BE2C (cell line): ENCODE data around the gene FADS6.

ENCODE experiments used
- DNase-seq: peaks from one replicate; pipeline ENCODE4 v3.0.0-alpha.2; 2020
- H3K27me3 ChIP-seq: fragments of 250-450 bp; sonication (Bioruptor Pico); 2 replicates; pipeline ENCODE4 v1.5.1; 2020; ENCODE audit warnings: mild to moderate bottlenecking
- H3K36me3 ChIP-seq: fragments of 250-450 bp; sonication (Bioruptor Pico); 2 replicates; pipeline ENCODE4 v1.5.1; 2020; ENCODE audit warnings: mild to moderate bottlenecking
- H3K4me1 ChIP-seq: fragments of 250-450 bp; sonication (Bioruptor Pico); 2 replicates; pipeline ENCODE4 v1.5.1; 2020
- H3K4me3 ChIP-seq: 2 replicates; pipeline ENCODE4 v1.5.1; 2011; ENCODE audit warnings: low read depth, low read length
- H3K9me3 ChIP-seq: fragments of 250-450 bp; sonication (Bioruptor Pico); 2 replicates; pipeline ENCODE4 v1.5.1; 2020
- CTCF ChIP-seq: IDR thresholded peaks from 2 replicates; pipeline ENCODE4 v1.5.1; 2012; ENCODE audit warnings: mild to moderate bottlenecking, low read depth, low read length

FADS6 gene

GRCh38 chr17:74936470-74936799 lies 43.0 kb upstream of the FADS6 start:
- H3K36me3 ChIP-seq = no peaks in the 10 kb centered on the region
- no peaks in the 10 kb centered on the region for H3K9me3 ChIP-seq
- peaks cover 54% of the 10 kb centered on the region for H3K27me3 ChIP-seq
- TF ChIP-seq CTCF = no peak
- no peak overlapping the region for H3K4me3 ChIP-seq
- H3K4me1 ChIP-seq = no peaks in the 10 kb centered on the region
- no peak for DNase-seq

GRCh38 chr17:74935585-74936469 lies 42.4 kb upstream of the FADS6 start, which contains the start of gene OTOP3:
TSS of gene OTOP3 (plus strand) at chr17:74935898. CDS start at chr17:74935922, 24 bp downstream.
- H3K4me3 ChIP-seq = no peak within 1 kb of the TSS
- peaks cover 48% of the 10 kb centered on the region for H3K27me3 ChIP-seq
- no peaks in the 10 kb centered on the region for H3K4me1 ChIP-seq
- TF ChIP-seq CTCF = no peak
- no peak for DNase-seq
- no peaks in the 10 kb centered on the region for H3K9me3 ChIP-seq
- no peaks in the 10 kb centered on the region for H3K36me3 ChIP-seq

- Histone ChIP-seq H3K27me3 (peaks cover 43% of the 10 kb centered on the region), H3K4me1 (no peaks in the 10 kb centered on the region), H3K4me3 (no peak overlapping the region), H3K9me3 (no peaks in the 10 kb centered on the region), H3K36me3 (no peaks in the 10 kb centered on the region)
- no peak for DNase-seq
- TF ChIP-seq CTCF = no peak
These were observed 41.6 kb upstream of the FADS6 start for GRCh38 chr17:74935048-74935447.

- H3K36me3 ChIP-seq = no peaks in the 10 kb centered on the region
- no peak for DNase-seq
- no peak overlapping the region for H3K4me3 ChIP-seq
- no peaks in the 10 kb centered on the region for H3K9me3 ChIP-seq
- H3K4me1 ChIP-seq = no peaks in the 10 kb centered on the region
- no peak for TF ChIP-seq CTCF
- H3K27me3 ChIP-seq = peaks cover 33% of the 10 kb centered on the region
These were observed 37.2 kb upstream of the FADS6 start for GRCh38 chr17:74930535-74931036.

GRCh38 chr17:74928786-74929185 lies 35.4 kb upstream of the FADS6 start:
- Histone ChIP-seq H3K4me1 (no peaks in the 10 kb centered on the region), H3K27me3 (peaks cover 38% of the 10 kb centered on the region), H3K36me3 (no peaks in the 10 kb centered on the region), H3K4me3 (no peak overlapping the region), H3K9me3 (no peaks in the 10 kb centered on the region)
- no peak for TF ChIP-seq CTCF
- no peak for DNase-seq

GRCh38 chr17:74925242-74925641 lies 31.8 kb upstream of the FADS6 start:
- Histone ChIP-seq H3K4me1 (no peaks in the 10 kb centered on the region), H3K27me3 (peaks cover 52% of the 10 kb centered on the region)

More at GRCh38 chr17:74925242-74925641, 31.8 kb upstream of the FADS6 start:
- no peak for DNase-seq
- Histone ChIP-seq H3K36me3 (no peaks in the 10 kb centered on the region), H3K4me3 (no peak overlapping the region), H3K9me3 (no peaks in the 10 kb centered on the region)
- no peak for TF ChIP-seq CTCF
